Measurements from ENCODE around the gene FCHO2.
"Not testable (repeated sequence)": the region's sequence is repeated elsewhere in the genome, so short reads cannot be mapped to it uniquely, and the experiment has no call there.

Gene FCHO2

GRCh38 chr5:73018892-73019291, 63.1 kb downstream of the FCHO2 start:
- no peaks in the 10 kb centered on the region for H3K36me3 ChIP-seq (ENCODE audit: control insufficient read depth, insufficient read depth, low read length)
- H3K27me3 ChIP-seq (replicated peaks; ENCODE audit: control insufficient read depth, insufficient read depth, low read length), result no peaks in the 10 kb centered on the region
- TF ChIP-seq CTCF (IDR thresholded peaks at IDR 0.05; ENCODE audit: insufficient read depth, low read length, poor library complexity, severe bottlenecking), result no peak
- no peak overlapping the region for H3K4me3 ChIP-seq (replicated peaks; ENCODE audit: low read depth, low read length)
- DNase-seq (ENCODE audit: extremely low read depth, insufficient read length), result no peak

- Histone ChIP-seq H3K27me3 (replicated peaks; ENCODE audit: control insufficient read depth, insufficient read depth, low read length) (no peaks in the 10 kb centered on the region), H3K36me3 (ENCODE audit: control insufficient read depth, insufficient read depth, low read length) (no peaks in the 10 kb centered on the region), H3K4me3 (replicated peaks; ENCODE audit: low read depth, low read length) (no peak overlapping the region)
- no peak for TF ChIP-seq CTCF (IDR thresholded peaks at IDR 0.05; ENCODE audit: insufficient read depth, low read length, poor library complexity, severe bottlenecking)
- no peak for DNase-seq (ENCODE audit: extremely low read depth, insufficient read length)
These were observed 63.9 kb downstream of the FCHO2 start for GRCh38 chr5:73019766-73020165.

GRCh38 chr5:73022471-73023169, 66.8 kb downstream of the FCHO2 start:
- H3K4me3 ChIP-seq (replicated peaks; ENCODE audit: low read depth, low read length), result no peak overlapping the region
- no peak for DNase-seq (ENCODE audit: extremely low read depth, insufficient read length)
- H3K36me3 ChIP-seq (ENCODE audit: control insufficient read depth, insufficient read depth, low read length), result no peaks in the 10 kb centered on the region
- H3K27me3 ChIP-seq (replicated peaks; ENCODE audit: control insufficient read depth, insufficient read depth, low read length), result no peaks in the 10 kb centered on the region
- TF ChIP-seq CTCF (IDR thresholded peaks at IDR 0.05; ENCODE audit: insufficient read depth, low read length, poor library complexity, severe bottlenecking), result no peak

- H3K36me3 ChIP-seq (ENCODE audit: control insufficient read depth, insufficient read depth, low read length); H3K4me3 ChIP-seq (replicated peaks; ENCODE audit: low read depth, low read length); H3K27me3 ChIP-seq (replicated peaks; ENCODE audit: control insufficient read depth, insufficient read depth, low read length); DNase-seq (ENCODE audit: extremely low read depth, insufficient read length): not testable (repeated sequence)
These were observed 69.2 kb downstream of the FCHO2 start for GRCh38 chr5:73024946-73025544.

GRCh38 chr5:73027361-73027760, 71.5 kb downstream of the FCHO2 start:
- H3K36me3 ChIP-seq (ENCODE audit: control insufficient read depth, insufficient read depth, low read length), result no peaks in the 10 kb centered on the region
- no peaks in the 10 kb centered on the region for H3K27me3 ChIP-seq (replicated peaks; ENCODE audit: control insufficient read depth, insufficient read depth, low read length)
- TF ChIP-seq CTCF (IDR thresholded peaks at IDR 0.05; ENCODE audit: insufficient read depth, low read length, poor library complexity, severe bottlenecking), result no peak
- H3K4me3 ChIP-seq (replicated peaks; ENCODE audit: low read depth, low read length), result no peak overlapping the region
- DNase-seq (ENCODE audit: extremely low read depth, insufficient read length), result no peak

- no peak for TF ChIP-seq CTCF (IDR thresholded peaks at IDR 0.05; ENCODE audit: insufficient read depth, low read length, poor library complexity, severe bottlenecking)
- no peaks in the 10 kb centered on the region for H3K27me3 ChIP-seq (replicated peaks; ENCODE audit: control insufficient read depth, insufficient read depth, low read length)
- DNase-seq (ENCODE audit: extremely low read depth, insufficient read length), result no peak
- H3K36me3 ChIP-seq (ENCODE audit: control insufficient read depth, insufficient read depth, low read length), result no peaks in the 10 kb centered on the region
- no peak overlapping the region for H3K4me3 ChIP-seq (replicated peaks; ENCODE audit: low read depth, low read length)
These were observed 72.0 kb downstream of the FCHO2 start for GRCh38 chr5:73027816-73028215.
